ENCODE data around the gene TBC1D2. TPM values are rescaled to one million over a fixed set of nuclear protein-coding genes. Genes with fewer than 3 reads are reported as not detected.

TBC1D2 gene
- total and polyA plus RNA-seq, 2 experiments from 2014 or later = 3.7 to 6.8 TPM

GRCh38 chr9:98158071-98158831 lies 97.2 kb downstream of the TBC1D2 start (continued):
- TF ChIP-seq ZNF462 (CRISPR knock-in tag; IDR thresholded peaks at IDR 0.05) = no peak

- Mint-ChIP-seq H3K4me3 (no peak overlapping the region), H3K36me3 (ENCODE audit: low read depth) (no peaks in the 10 kb centered on the region; the same call in 2 of the 3 replicates), H3K27me3 (ENCODE audit: insufficient read depth, low read depth, poor library complexity) (peaks cover 1% of the 10 kb centered on the region), H3K4me1 (no peaks in the 10 kb centered on the region; the same call in 2 of the 3 replicates), H3K27ac (no peak overlapping the region), H3K9me3 (no peaks in the 10 kb centered on the region)
- no peaks in the 10 kb centered on the region for H3K9me2 ChIP-seq (ENCODE audit: insufficient read depth)
- no peaks in the 10 kb centered on the region for H3K27me3 ChIP-seq (ENCODE audit: insufficient read depth)
- H3F3A ChIP-seq (replicated peaks; ENCODE audit: low read depth) = no peaks in the 10 kb centered on the region
- no peak for ATAC-seq
- no peak for DNase-seq (ENCODE audit: low spot score)
- H3K4me3 ChIP-seq = no peak overlapping the region
- H4K20me1 ChIP-seq (replicated peaks; ENCODE audit: insufficient read depth) = peaks cover 2% of the 10 kb centered on the region; the same call in 1 of the 2 replicates
- H2AFZ ChIP-seq = no peak overlapping the region
- H3K4me2 ChIP-seq = no peak overlapping the region
- H3K27ac ChIP-seq (ENCODE audit: low read depth) = no peak overlapping the region
- H3K4me1 ChIP-seq (ENCODE audit: insufficient read depth) = no peaks in the 10 kb centered on the region
- H3K79me2 ChIP-seq (replicated peaks; ENCODE audit: insufficient read depth) = no peaks in the 10 kb centered on the region
- H3K36me3 ChIP-seq (ENCODE audit: insufficient read depth) = 0 out of 2 replicates have a peak, but pooled peaks cover 5% of the 10 kb centered on the region
- TF ChIP-seq CREB1 (CRISPR knock-in tag; IDR thresholded peaks at IDR 0.05; ENCODE audit: low read depth) = no peak
- no peak for TF ChIP-seq EZH2phosphoT487 (IDR thresholded peaks at IDR 0.05; ENCODE audit: unreplicated experiment)
- no peak for TF ChIP-seq ETS1 (IDR thresholded peaks at IDR 0.05)
- TF ChIP-seq REST (IDR thresholded peaks at IDR 0.05; ENCODE audit: unreplicated experiment) = no peak
Measured at GRCh38 chr9:98157372-98157771, 98.1 kb downstream of the TBC1D2 start.
